K562 (cell line): ENCODE results near the gene RPP25. TPM values are rescaled to one million over a fixed set of nuclear protein-coding genes. Genes with fewer than 3 reads are reported as not detected.

Source experiments
- BHLHE40 ChIP-seq: IDR thresholded peaks from 2 replicates; pipeline ENCODE4 v1.6.1; 2011; ENCODE audit warnings: low read length, improper control_type of control experiment
- DLX4 ChIP-seq: fragments of 250-450 bp; sonication (Bioruptor Pico); IDR thresholded peaks from 2 replicates; pipeline ENCODE4 v1.6.1; 2021; ENCODE audit warnings: mild to moderate bottlenecking
- HES1 ChIP-seq: fragments of 450-650 bp; IDR thresholded peaks from 2 replicates; pipeline ENCODE4 v1.6.1; 2016; ENCODE audit warnings: low read depth, mild to moderate bottlenecking, moderate library complexity
- HMG20A ChIP-seq: fragments of 450-650 bp; formaldehyde crosslinking; conservative IDR thresholded peaks from 2 replicates; pipeline ENCODE4 v1.4.0; 2020; ENCODE audit warnings: mild to moderate bottlenecking, mixed read lengths
- IRF1 ChIP-seq: sonication (generic); formaldehyde crosslinking; IDR thresholded peaks from 2 replicates; pipeline ENCODE4 v1.8.0; 2022; ENCODE audit warnings: missing genetic modification reagents, mild to moderate bottlenecking, borderline replicate concordance
- KLF10 ChIP-seq: fragments of 250-450 bp; sonication (Bioruptor Pico); IDR thresholded peaks from 2 replicates; pipeline ENCODE4 v1.6.1; 2021; ENCODE audit warnings: matching md5 sums
- KLF6 ChIP-seq: fragments of 250-450 bp; sonication (Bioruptor Pico); IDR thresholded peaks from 2 replicates; pipeline ENCODE4 v1.4.0; 2020; ENCODE audit warnings: mild to moderate bottlenecking, moderate library complexity, borderline replicate concordance
- MXI1 ChIP-seq: IDR thresholded peaks from 2 replicates; pipeline ENCODE4 v1.6.1; 2011; ENCODE audit warnings: low read depth, mild to moderate bottlenecking, improper control_type of control experiment, low read length
- NFIC ChIP-seq: fragments of 450-650 bp; IDR thresholded peaks from 2 replicates; pipeline ENCODE4 v1.6.1; 2017; ENCODE audit warnings: mild to moderate bottlenecking, inconsistent platforms
- NR2C1 ChIP-seq, 2 experiments: fragments of 450-650 bp; IDR thresholded peaks; 2 replicates each; pipeline ENCODE4 v1.6.1; 2017; ENCODE audit warnings: mild to moderate bottlenecking in 2 of 2, antibody characterized with exemption in 1 of 2, inconsistent platforms in 1 of 2, missing compliant biosample characterization in 1 of 2, missing genetic modification characterization in 1 of 2
- PCBP2 ChIP-seq: fragments of 200-400 bp; formaldehyde crosslinking; IDR thresholded peaks from 2 replicates; pipeline ENCODE4 v1.6.1; 2018; ENCODE audit warnings: low read length, low read depth, mild to moderate bottlenecking, moderate library complexity; ENCODE audit not compliant: poor library complexity, severe bottlenecking
- POLR2AphosphoS5 ChIP-seq: IDR thresholded peaks from 2 replicates; pipeline ENCODE4 v1.6.1; 2011; ENCODE audit warnings: mild to moderate bottlenecking, low read depth, low read length, moderate library complexity; ENCODE audit not compliant: control insufficient read depth, insufficient read depth
- POLR3G ChIP-seq: IDR thresholded peaks from 2 replicates; pipeline ENCODE4 v1.6.1; 2011; ENCODE audit not compliant: insufficient read length, insufficient replicate concordance; ENCODE audit errors: extremely low read depth
- RFX1 ChIP-seq: fragments of 450-650 bp; IDR thresholded peaks from 2 replicates; pipeline ENCODE4 v1.6.1; 2016; ENCODE audit warnings: mild to moderate bottlenecking, moderate library complexity
- SAFB2 ChIP-seq: fragments of 200-400 bp; formaldehyde crosslinking; IDR thresholded peaks from 2 replicates; pipeline ENCODE4 v1.6.1; 2018; ENCODE audit warnings: borderline replicate concordance, low read length, low read depth, moderate library complexity; ENCODE audit not compliant: severe bottlenecking
- SREBF1 ChIP-seq: fragments of 150-350 bp; IDR thresholded peaks from 2 replicates; pipeline ENCODE4 v1.6.1; 2014; ENCODE audit warnings: antibody characterized with exemption, low read depth, low read length, borderline replicate concordance
- SRF ChIP-seq, 2 experiments: fragments of 250-450, 450-650 bp in 1 of 2; sonication (Bioruptor Pico) in 1 of 2; sonication (generic) in 1 of 2; formaldehyde crosslinking; IDR thresholded peaks; 2 replicates each; pipeline versions ENCODE4 v1.5.0 to v1.5.1; 2020 to 2022; ENCODE audit warnings: mild to moderate bottlenecking in 1 of 2, missing genetic modification reagents in 1 of 2
- SUPT5H ChIP-seq: fragments of 450-650 bp; IDR thresholded peaks from 2 replicates; pipeline ENCODE4 v1.6.1; 2016
- ZBTB5 ChIP-seq: fragments of 450-650 bp; IDR thresholded peaks from 2 replicates; pipeline ENCODE4 v1.6.1; 2017; ENCODE audit warnings: antibody characterized with exemption
- ZNF121 ChIP-seq: sonication (generic); formaldehyde crosslinking; conservative IDR thresholded peaks from 2 replicates; pipeline ENCODE4 v1.8.0; 2022; ENCODE audit warnings: missing genetic modification reagents
- ZNF347 ChIP-seq: fragments of 450-650 bp; formaldehyde crosslinking; IDR thresholded peaks from 2 replicates; pipeline ENCODE4 v1.4.0; 2020; ENCODE audit warnings: low read depth, mild to moderate bottlenecking, moderate library complexity
- ZNF511 ChIP-seq: sonication (generic); formaldehyde crosslinking; IDR thresholded peaks from 2 replicates; pipeline ENCODE4 v1.8.0; 2022; ENCODE audit warnings: mild to moderate bottlenecking, missing genetic modification reagents
- ZNF699 ChIP-seq: fragments of 250-450 bp; sonication (Bioruptor Pico); IDR thresholded peaks from 2 replicates; pipeline ENCODE4 v1.8.0; 2021; ENCODE audit warnings: mild to moderate bottlenecking, moderate library complexity; ENCODE audit not compliant: insufficient replicate concordance
- ZNF707 ChIP-seq: fragments of 250-450 bp; sonication (Bioruptor Pico); conservative IDR thresholded peaks from 2 replicates; pipeline ENCODE4 v1.8.0; 2022; ENCODE audit warnings: inconsistent platforms, mild to moderate bottlenecking, moderate library complexity
- polyA plus RNA-seq, 8 experiments: library from polyadenylated mRNA; depleted of rRNA in 4 of 8; stranded (reverse) in 5 of 8; unstranded in 3 of 8; fragments of >200 nt; fragmentation: Nextera tagmentation in 2 of 8; fragmentation: Illumina TruSeq in 1 of 8; extraction: Ambion mirVana in 2 of 8; extraction: Trizol in 1 of 8; gene quantifications; 2 replicates each; pipeline versions ENCODE4 v1.2.1 to v1.2.3, GENCODE V29; 2011 to 2014; ENCODE audit warnings: inconsistent platforms in 1 of 8, missing spikeins in 1 of 8
- total RNA-seq, 7 experiments: library from RNA; depleted of rRNA in 6 of 7; stranded (reverse); fragments of >200 nt in 6 of 7; fragmentation: Illumina TruSeq in 2 of 7; extraction: Trizol in 2 of 7; gene quantifications; 2 replicates each; pipeline versions ENCODE4 v1.2.1 to v1.2.3, GENCODE V29; 2011 to 2021; ENCODE audit warnings: low replicate concordance in 1 of 7

The RPP25 gene
- total and polyA plus RNA-seq, 9 of the 15 experiments (the other 6 are each of a cell fraction or from before 2014, with no cell fraction given): 1.1 to 12.3 (median 5.6) TPM

GRCh38 chr15:74937590-74938371 is 18.8 kb downstream of the RPP25 start, which contains the start of gene COX5A (continued):
- peak; percentile 71; the same call in 1 of the 2 replicates for TF ChIP-seq POLR2AphosphoS5
- peak; percentile 14 for TF ChIP-seq PCBP2
- TF ChIP-seq SREBF1: peak; percentile 68; the same call in 1 of the 2 replicates
- TF ChIP-seq SAFB2: no peak
- TF ChIP-seq BHLHE40: peak; percentile 96
- 0 out of 2 replicates have a peak, but pooled peaks have one; percentile 55 for TF ChIP-seq NR2C1 (IDR thresholded peaks at IDR 0.05)
- peak; percentile 56; the same call in 1 of the 2 replicates for TF ChIP-seq NR2C1 (tag; IDR thresholded peaks at IDR 0.05)
- TF ChIP-seq HES1: no peak
- no peak for TF ChIP-seq ZNF121 (CRISPR knock-in tag)
- TF ChIP-seq ZNF347 (CRISPR knock-in tag): no peak
- no peak for TF ChIP-seq DLX4 (CRISPR knock-in tag)
- no peak for TF ChIP-seq KLF10
- no peak; the same call in 1 of the 2 replicates for TF ChIP-seq MXI1
- TF ChIP-seq SUPT5H: peak; percentile 92
- no peak for TF ChIP-seq KLF6 (CRISPR knock-in tag)
- no peak for TF ChIP-seq RFX1
- TF ChIP-seq SRF (CRISPR knock-in tag; IDR thresholded peaks at IDR 0.05): no peak
- no peak for TF ChIP-seq IRF1
- 0 out of 2 replicates have a peak, but pooled peaks have one; percentile 11 for TF ChIP-seq NFIC
- no peak for TF ChIP-seq ZNF707 (CRISPR knock-in tag)
- TF ChIP-seq POLR3G: no peak
- no peak for TF ChIP-seq ZNF511 (CRISPR knock-in tag)
- TF ChIP-seq ZNF699 (CRISPR knock-in tag): no peak
- no peak for TF ChIP-seq ZBTB5
- TF ChIP-seq HMG20A (CRISPR knock-in tag): no peak
